Spleen (tissue), 11 donors: ENCODE results near the gene MAGEA8. TPM values are rescaled to one million over a fixed set of nuclear protein-coding genes. Genes with fewer than 3 reads are reported as not detected.

Source experiments
- DNase-seq: peaks from one replicate; pipeline ENCODE4 v3.0.0-alpha.2; 2020
- H3K27ac ChIP-seq, 8 donors: fragments of 200-600 bp; sonication (generic) in 7 of 8; 1 replicate in 4 of 8; 2 replicates in 4 of 8; pipeline versions ENCODE4 v1.5.0 to v1.8.0; 2016 to 2021; ENCODE audit warnings: inconsistent platforms in 4 of 8, mild to moderate bottlenecking in 4 of 8, moderate library complexity in 1 of 8
- H3K27me3 ChIP-seq, 7 donors: fragments of 200-600 bp; sonication (generic) in 6 of 7; replicated peaks in 1 of 7; 1 replicate in 4 of 7; 2 replicates in 3 of 7; pipeline versions ENCODE4 v1.5.0 to v1.8.0; 2016 to 2021; ENCODE audit warnings: inconsistent platforms in 3 of 7, mild to moderate bottlenecking in 1 of 7
- H3K36me3 ChIP-seq, 6 donors: fragments of 200-600 bp; sonication (generic) in 5 of 6; 1 replicate in 4 of 6; 2 replicates in 2 of 6; pipeline versions ENCODE4 v1.5.0 to v1.8.0; 2016 to 2021; ENCODE audit warnings: inconsistent platforms in 2 of 6
- H3K4me1 ChIP-seq, 6 donors: fragments of 200-600 bp; sonication (generic) in 5 of 6; 1 replicate in 3 of 6; 2 replicates in 3 of 6; pipeline versions ENCODE4 v1.5.0 to v1.8.0; 2016 to 2021; ENCODE audit warnings: inconsistent platforms in 3 of 6
- H3K4me3 ChIP-seq, 8 donors: fragments of 200-600 bp; sonication (generic) in 7 of 8; 1 replicate in 4 of 8; 2 replicates in 4 of 8; pipeline versions ENCODE4 v1.5.0 to v1.8.0; 2016 to 2021; ENCODE audit warnings: inconsistent platforms in 4 of 8, mild to moderate bottlenecking in 4 of 8, moderate library complexity in 2 of 8
- H3K9me3 ChIP-seq, 8 donors: fragments of 200-600 bp; sonication (generic) in 7 of 8; 1 replicate in 4 of 8; 2 replicates in 4 of 8; pipeline versions ENCODE4 v1.5.0 to v1.8.0; 2016 to 2021; ENCODE audit warnings: inconsistent platforms in 4 of 8
- POLR2A ChIP-seq, 3 donors: fragments of 450-650 bp; IDR thresholded peaks; one replicate each; pipeline ENCODE4 v1.5.1; 2017; ENCODE audit warnings: antibody characterized with exemption in 3 of 3, mild to moderate bottlenecking in 1 of 3
- POLR2AphosphoS5 ChIP-seq, 3 donors: sonication (generic); formaldehyde crosslinking; IDR thresholded peaks; one replicate each; pipeline ENCODE4 v1.5.1; 2017; ENCODE audit warnings: antibody characterized with exemption in 3 of 3
- WGBS, 5 donors: extraction: QIAGEN DNeasy Blood & Tissue Kit in 3 of 5; methylation state at CpG; one replicate each; pipeline versions ENCODE4 v1.1.5 to v1.1.7; 2013 to 2018; 5-methylcytosine and 5-hydroxymethylcytosine counted together
- intact Hi-C: fragments of 100-400 bp; cut with DNase I; formaldehyde crosslinking; loops from one replicate; pipeline ENCODE4 v1.15.0; 2023; ENCODE audit warnings: low total_unique reads
- polyA plus RNA-seq, 3 donors: library from polyadenylated mRNA; stranded (reverse); fragments of 200-250 nt; gene quantifications; one replicate each; pipeline ENCODE4 v1.2.1, GENCODE V29; 2013
- total RNA-seq, 7 donors: library from RNA; depleted of rRNA in 3 of 7; stranded (reverse); fragments of >200 nt in 3 of 7; fragmentation: NEBNext Ultra II Directional in 4 of 7; extraction: Animal tissue kit (Norgen Biotek cat#: 25700) in 4 of 7; gene quantifications; one replicate each; pipeline versions ENCODE4 v1.1.0 to v1.2.1, GENCODE V29; 2016 to 2021
- TF ChIP-seq, protein P1 (sequence below), 11 experiments: fragments of 200-600 bp in 7 of 11; fragments of 450-650 bp in 4 of 11; sonication (generic) in 4 of 11; IDR thresholded peaks in 8 of 11; conservative IDR thresholded peaks in 3 of 11; 1 replicate in 7 of 11; 2 replicates in 4 of 11; pipeline versions ENCODE4 v1.4.0 to v1.8.0; 2016 to 2021; ENCODE audit warnings: antibody characterized with exemption in 11 of 11, inconsistent platforms in 4 of 11, mild to moderate bottlenecking in 1 of 11
- donor health status: healthy with polysubstance abuse.
- donor health status: DM: no; HTN: no; CAD: no; lungs with moderate emphysema.
- donor health status: DM: no; HTN: no; CAD: no.
- donor health status: Bipolar disorder and iron deficiency.
- donor health status: healthy.
- donor health status: DM: no; HTN: no; CAD: no.
- donor health status: DM: yes; HTN: yes; CAD: no.

Gene MAGEA8
- total and polyA plus RNA-seq, 10 donors, result not detected

GRCh38 chrX:149841929-149842328, 39.1 kb upstream of the MAGEA8 start:
- Histone ChIP-seq H3K36me3 (no peaks in the 10 kb centered on the region), H3K4me3 (no peak overlapping the region), H3K27me3 (no peaks in the 10 kb centered on the region), H3K4me1 (no peaks in the 10 kb centered on the region), H3K9me3 (no peaks in the 10 kb centered on the region), H3K27ac (no peak overlapping the region)
- no peak for DNase-seq
- TF ChIP-seq POLR2A (IDR thresholded peaks at IDR 0.05) (no peak), POLR2AphosphoS5 (IDR thresholded peaks at IDR 0.05) (no peak)
- TF ChIP-seq, protein P1, sequence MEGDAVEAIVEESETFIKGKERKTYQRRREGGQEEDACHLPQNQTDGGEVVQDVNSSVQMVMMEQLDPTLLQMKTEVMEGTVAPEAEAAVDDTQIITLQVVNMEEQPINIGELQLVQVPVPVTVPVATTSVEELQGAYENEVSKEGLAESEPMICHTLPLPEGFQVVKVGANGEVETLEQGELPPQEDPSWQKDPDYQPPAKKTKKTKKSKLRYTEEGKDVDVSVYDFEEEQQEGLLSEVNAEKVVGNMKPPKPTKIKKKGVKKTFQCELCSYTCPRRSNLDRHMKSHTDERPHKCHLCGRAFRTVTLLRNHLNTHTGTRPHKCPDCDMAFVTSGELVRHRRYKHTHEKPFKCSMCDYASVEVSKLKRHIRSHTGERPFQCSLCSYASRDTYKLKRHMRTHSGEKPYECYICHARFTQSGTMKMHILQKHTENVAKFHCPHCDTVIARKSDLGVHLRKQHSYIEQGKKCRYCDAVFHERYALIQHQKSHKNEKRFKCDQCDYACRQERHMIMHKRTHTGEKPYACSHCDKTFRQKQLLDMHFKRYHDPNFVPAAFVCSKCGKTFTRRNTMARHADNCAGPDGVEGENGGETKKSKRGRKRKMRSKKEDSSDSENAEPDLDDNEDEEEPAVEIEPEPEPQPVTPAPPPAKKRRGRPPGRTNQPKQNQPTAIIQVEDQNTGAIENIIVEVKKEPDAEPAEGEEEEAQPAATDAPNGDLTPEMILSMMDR (IDR thresholded peaks at IDR 0.05 in 8 of 11, conservative IDR thresholded peaks at IDR 0.05 in 3 of 11), result no peak
- 89 to 99% (median 92%) methylated on average over 1 to 2 of the region's 2 CpGs for WGBS, 5 donors
- intact Hi-C loops, result no loop called here

DNA sequence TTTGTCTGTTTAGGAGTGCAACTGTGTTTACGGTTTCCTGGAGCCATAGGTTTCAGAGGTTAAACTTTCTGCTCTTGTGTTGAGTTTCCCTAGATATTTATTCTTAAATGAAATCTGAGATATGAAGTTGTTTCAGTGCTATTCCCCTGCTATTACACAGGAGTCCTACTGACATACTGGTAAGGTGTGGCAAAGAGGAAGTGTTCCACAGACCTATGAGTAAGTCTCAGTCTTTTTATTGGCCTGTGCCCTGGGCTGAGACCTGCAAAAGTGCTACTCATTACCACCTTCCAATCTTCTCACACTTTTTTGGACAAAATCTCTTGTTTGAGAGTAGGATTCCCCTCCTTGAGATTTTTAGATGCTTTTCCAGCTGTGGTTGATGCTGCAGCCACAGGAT, 35.6 kb upstream of the MAGEA8 start:
- WGBS, 5 donors, result 71 to 97% (median 90%) methylated on average over 1 of the region's 1 CpG
- Histone ChIP-seq H3K9me3 (no peaks in the 10 kb centered on the region), H3K4me1 (no peaks in the 10 kb centered on the region), H3K27me3 (no peaks in the 10 kb centered on the region), H3K27ac (no peak overlapping the region), H3K36me3 (no peaks in the 10 kb centered on the region), H3K4me3 (no peak overlapping the region)
- intact Hi-C loops, result no loop called here
- no peak for DNase-seq
- TF ChIP-seq POLR2AphosphoS5 (IDR thresholded peaks at IDR 0.05), result no peak
- TF ChIP-seq, protein P1 (IDR thresholded peaks at IDR 0.05 in 8 of 11, conservative IDR thresholded peaks at IDR 0.05 in 3 of 11), result no peak
- TF ChIP-seq POLR2A (IDR thresholded peaks at IDR 0.05), result no peak

- Histone ChIP-seq H3K36me3 (no peaks in the 10 kb centered on the region), H3K4me3 (no peak overlapping the region), H3K9me3 (peaks cover 0 to 2% (median 0%) of the 10 kb centered on the region in 8 donors), H3K27ac (no peak overlapping the region), H3K4me1 (no peaks in the 10 kb centered on the region), H3K27me3 (no peaks in the 10 kb centered on the region)
- DNase-seq, result no peak
- intact Hi-C loops, result no loop called here
- WGBS, 5 donors, result 84 to 90% (median 87%) methylated on average over 3 of the region's 3 CpGs
- TF ChIP-seq, protein P1 (IDR thresholded peaks at IDR 0.05 in 8 of 11, conservative IDR thresholded peaks at IDR 0.05 in 3 of 11), result no peak
- TF ChIP-seq POLR2AphosphoS5 (IDR thresholded peaks at IDR 0.05), result no peak
- no peak for TF ChIP-seq POLR2A (IDR thresholded peaks at IDR 0.05)
These were observed 34.2 kb upstream of the MAGEA8 start for GRCh38 chrX:149846789-149847188.

- Histone ChIP-seq H3K9me3 (peaks cover 0 to 4% (median 0%) of the 10 kb centered on the region in 8 donors), H3K4me1 (no peaks in the 10 kb centered on the region), H3K27me3 (no peaks in the 10 kb centered on the region), H3K36me3 (no peaks in the 10 kb centered on the region), H3K27ac (no peak overlapping the region), H3K4me3 (no peak overlapping the region)
- WGBS, 5 donors, result 79 to 96% (median 92%) methylated on average over 3 of the region's 3 CpGs
- TF ChIP-seq POLR2AphosphoS5 (IDR thresholded peaks at IDR 0.05) (no peak), POLR2A (IDR thresholded peaks at IDR 0.05) (no peak)
- TF ChIP-seq, protein P1 (IDR thresholded peaks at IDR 0.05 in 8 of 11, conservative IDR thresholded peaks at IDR 0.05 in 3 of 11), result no peak
- intact Hi-C loops, result no loop called here
- DNase-seq, result no peak
These were observed 32.1 kb upstream of the MAGEA8 start for GRCh38 chrX:149848855-149849254.
